HEK293 (cell line): ENCODE measurements around the gene MND1.

Experiments used
- CTCF ChIA-PET: fragments of 350-600 bp; formaldehyde crosslinking; extraction: SDS; loops from one replicate; lab custom pipeline; 2021; ENCODE audit warnings: antibody characterized with exemption; lab: Yijun Ruan, JAX
- POLR2A ChIA-PET: fragments of 300-600 bp; formaldehyde crosslinking; extraction: SDS; loops from one replicate; lab custom pipeline; 2020; ENCODE audit warnings: antibody characterized with exemption, inconsistent platforms; lab: Yijun Ruan, JAX
- H3K27ac ChIP-seq: fragments of 200-500 bp; sonication (Bioruptor generic); 2 replicates; pipeline ENCODE4 v1.5.1; 2014; ENCODE audit warnings: low read depth, low read length, control low read depth, inconsistent platforms; ENCODE audit errors: extremely low read depth
- H3K36me3 ChIP-seq, 2 experiments: fragments of 200-500 bp in 1 of 2; sonication (Bioruptor generic) in 1 of 2; 1 replicate in 1 of 2; 2 replicates in 1 of 2; pipeline ENCODE4 v1.5.1; 2014 to 2017; ENCODE audit warnings: inconsistent platforms in 2 of 2, low read length in 2 of 2; ENCODE audit not compliant: control insufficient read depth in 2 of 2, insufficient read depth in 1 of 2
- H3K4me1 ChIP-seq: fragments of 200-500 bp; sonication (Bioruptor generic); 2 replicates; pipeline ENCODE4 v1.5.1; 2014; ENCODE audit warnings: mild to moderate bottlenecking, low read length, inconsistent platforms; ENCODE audit not compliant: control insufficient read depth, insufficient read depth
- H3K4me3 ChIP-seq: 2 replicates; pipeline ENCODE4 v1.5.1; 2011; ENCODE audit warnings: low read depth, mild to moderate bottlenecking, control low read depth, low read length, moderate library complexity
- H3K9me3 ChIP-seq: fragments of 200-500 bp; sonication (Bioruptor generic); 2 replicates; pipeline ENCODE4 v1.5.1; 2014; ENCODE audit warnings: low read depth, low read length, inconsistent platforms; ENCODE audit not compliant: control insufficient read depth, insufficient read depth
- CTCF ChIP-seq: fragments of 450-650 bp; formaldehyde crosslinking; IDR thresholded peaks from 2 replicates; pipeline ENCODE4 v1.5.1; 2016; ENCODE audit warnings: missing biosample characterization, missing genetic modification characterization
- GLI2 ChIP-seq: fragments of 450-650 bp; formaldehyde crosslinking; IDR thresholded peaks from 2 replicates; pipeline ENCODE4; 2017; ENCODE audit warnings: missing biosample characterization, missing genetic modification characterization, low read depth, borderline replicate concordance
- GLIS2 ChIP-seq: fragments of 450-650 bp; formaldehyde crosslinking; IDR thresholded peaks from 2 replicates; pipeline ENCODE4 v1.5.1; 2016; ENCODE audit warnings: missing biosample characterization, missing genetic modification characterization
- MYNN ChIP-seq: fragments of 450-650 bp; formaldehyde crosslinking; IDR thresholded peaks from 2 replicates; pipeline ENCODE4 v1.5.1; 2016; ENCODE audit warnings: missing biosample characterization, missing genetic modification characterization, borderline replicate concordance
- TSHZ1 ChIP-seq: fragments of 450-650 bp; formaldehyde crosslinking; IDR thresholded peaks from 2 replicates; pipeline ENCODE4 v1.5.1; 2016; ENCODE audit warnings: missing biosample characterization, missing genetic modification characterization, borderline replicate concordance
- WT1 ChIP-seq: fragments of 450-650 bp; formaldehyde crosslinking; IDR thresholded peaks from 2 replicates; pipeline ENCODE4 v1.5.1; 2016; ENCODE audit warnings: missing biosample characterization, missing genetic modification characterization
- ZBTB17 ChIP-seq: fragments of 450-650 bp; formaldehyde crosslinking; IDR thresholded peaks from 2 replicates; pipeline ENCODE4 v1.5.1; 2016; ENCODE audit warnings: missing biosample characterization, missing genetic modification characterization
- ZBTB26 ChIP-seq: fragments of 450-650 bp; formaldehyde crosslinking; optimal IDR thresholded peaks from 2 replicates; pipeline ENCODE3; 2016; ENCODE audit warnings: missing biosample characterization, mild to moderate bottlenecking, missing genetic modification characterization
- ZNF112 ChIP-seq: fragments of 450-650 bp; formaldehyde crosslinking; IDR thresholded peaks from 2 replicates; pipeline ENCODE4 v1.5.0; 2017; ENCODE audit warnings: missing biosample characterization, missing genetic modification characterization
- ZNF140 ChIP-seq: fragments of 450-650 bp; formaldehyde crosslinking; IDR thresholded peaks from 2 replicates; pipeline ENCODE4 v1.5.1; 2016; ENCODE audit warnings: missing biosample characterization, missing genetic modification characterization
- ZNF155 ChIP-seq: fragments of 450-650 bp; formaldehyde crosslinking; IDR thresholded peaks from 2 replicates; pipeline ENCODE4 v1.5.1; 2016; ENCODE audit warnings: missing biosample characterization, missing genetic modification characterization
- ZNF23 ChIP-seq: fragments of 450-650 bp; formaldehyde crosslinking; IDR thresholded peaks from 2 replicates; pipeline ENCODE4 v1.5.1; 2016; ENCODE audit warnings: missing biosample characterization, missing genetic modification characterization, borderline replicate concordance
- ZNF248 ChIP-seq: fragments of 450-650 bp; formaldehyde crosslinking; IDR thresholded peaks from 2 replicates; pipeline ENCODE4 v1.5.1; 2017; ENCODE audit warnings: missing biosample characterization, missing genetic modification characterization
- ZNF280D ChIP-seq: fragments of 450-650 bp; formaldehyde crosslinking; IDR thresholded peaks from 2 replicates; pipeline ENCODE4 v1.5.1; 2016; ENCODE audit warnings: missing biosample characterization, missing genetic modification characterization
- ZNF302 ChIP-seq: fragments of 450-650 bp; formaldehyde crosslinking; IDR thresholded peaks from 2 replicates; pipeline ENCODE4 v1.5.1; 2016; ENCODE audit warnings: missing biosample characterization, missing genetic modification characterization, low read depth
- ZNF37A ChIP-seq: fragments of 450-650 bp; IDR thresholded peaks from 2 replicates; pipeline ENCODE4 v1.5.1; 2018; ENCODE audit warnings: missing biosample characterization, missing genetic modification characterization
- ZNF391 ChIP-seq: fragments of 450-650 bp; formaldehyde crosslinking; IDR thresholded peaks from 2 replicates; pipeline ENCODE4 v1.5.1; 2016; ENCODE audit warnings: low read depth, missing biosample characterization, missing genetic modification characterization, borderline replicate concordance
- ZNF585B ChIP-seq: fragments of 450-650 bp; formaldehyde crosslinking; IDR thresholded peaks from 2 replicates; pipeline ENCODE4 v1.5.1; 2016; ENCODE audit warnings: missing biosample characterization, missing genetic modification characterization
- ZNF600 ChIP-seq: fragments of 450-650 bp; formaldehyde crosslinking; IDR thresholded peaks from 2 replicates; pipeline ENCODE4 v1.5.1; 2016; ENCODE audit warnings: missing biosample characterization, missing genetic modification characterization

The MND1 gene

GRCh38 chr4:153295131-153295755 lies 49.2 kb upstream of the MND1 start:
- H3K9me3 ChIP-seq, result no peaks in the 10 kb centered on the region
- no peak for TF ChIP-seq ZNF302
- TF ChIP-seq ZNF280D (tag by site-specific recombination), result no peak
- TF ChIP-seq ZNF37A (tag by site-specific recombination), result no peak
- TF ChIP-seq TSHZ1 (tag by site-specific recombination), result no peak
- TF ChIP-seq ZNF585B (tag by site-specific recombination), result no peak
- no peak for TF ChIP-seq GLI2 (tag by site-specific recombination)
- no peak for TF ChIP-seq GLIS2 (tag by site-specific recombination)
- no peak for TF ChIP-seq ZBTB17 (tag by site-specific recombination)
- no peak for TF ChIP-seq ZNF600 (tag by site-specific recombination)
- TF ChIP-seq ZNF112, result no peak
- TF ChIP-seq WT1 (tag by site-specific recombination), result no peak
- no peak for TF ChIP-seq ZNF23 (tag by site-specific recombination)
- TF ChIP-seq CTCF, result no peak
- no peak for TF ChIP-seq ZNF140 (tag by site-specific recombination)
- TF ChIP-seq ZNF248, result no peak
- TF ChIP-seq MYNN, result no peak
- no peak for TF ChIP-seq ZBTB26 (tag by site-specific recombination)
- no peak for TF ChIP-seq ZNF155
- TF ChIP-seq ZNF391 (tag by site-specific recombination), result no peak
- no peak overlapping the region for H3K27ac ChIP-seq
- H3K4me1 ChIP-seq, result no peaks in the 10 kb centered on the region; the same call in 1 of the 2 replicates
- CTCF ChIA-PET, result no interaction called here
- POLR2A ChIA-PET, result no interaction called here
- peaks cover 1 to 70% of the 10 kb centered on the region in 2 experiments; a peak in 2 of 3 replicates for H3K36me3 ChIP-seq
- H3K4me3 ChIP-seq, result no peak overlapping the region
